NCI-H1436 treated with DMSO at 0.1 percent for 48 hours (cell line): Measurements from ENCODE around the gene SELPLG.
"Not testable (repeated sequence)": the region's sequence is repeated elsewhere in the genome, so short reads cannot be mapped to it uniquely, and the experiment has no call there.

Source experiments
- DNase-seq: peaks from one replicate; lab custom pipeline; 2025; lab: John Stamatoyannopoulos, UW

SELPLG gene

GRCh38 chr12:108589028-108589839 lies 44.5 kb downstream of the SELPLG start:
- DNase-seq, result no peak

GRCh38 chr12:108587826-108588225 lies 45.9 kb downstream of the SELPLG start:
- no peak for DNase-seq

- no peak for DNase-seq
Observed at GRCh38 chr12:108586306-108586705, 47.4 kb downstream of the SELPLG start.

- no peak for DNase-seq
Observed at GRCh38 chr12:108585864-108586263, 47.8 kb downstream of the SELPLG start.

- DNase-seq, result no peak
Observed at GRCh38 chr12:108584456-108585065, 49.1 kb downstream of the SELPLG start.

GRCh38 chr12:108583991-108584390 lies 49.7 kb downstream of the SELPLG start:
- DNase-seq, result no peak

GRCh38 chr12:108582978-108583770 lies 50.5 kb downstream of the SELPLG start:
- DNase-seq, result no peak

GRCh38 chr12:108582509-108582908 lies 51.2 kb downstream of the SELPLG start:
- DNase-seq, result no peak

GRCh38 chr12:108581311-108582227 lies 52.1 kb downstream of the SELPLG start:
- no peak for DNase-seq

- DNase-seq, result no peak
Observed at GRCh38 chr12:108580531-108580930, 53.2 kb downstream of the SELPLG start.

GRCh38 chr12:108578813-108579212 lies 54.9 kb downstream of the SELPLG start:
- DNase-seq, result no peak

GRCh38 chr12:108578264-108578663 lies 55.4 kb downstream of the SELPLG start:
- no peak for DNase-seq

- no peak for DNase-seq
Observed at GRCh38 chr12:108577458-108577857, 56.2 kb downstream of the SELPLG start.

GRCh38 chr12:108576660-108577234 lies 56.9 kb downstream of the SELPLG start:
- DNase-seq, result no peak

- DNase-seq, result no peak
Observed at GRCh38 chr12:108575199-108575912, 58.3 kb downstream of the SELPLG start.

- not testable (repeated sequence) for DNase-seq
Observed at GRCh38 chr12:108574276-108574675, 59.4 kb downstream of the SELPLG start.

GRCh38 chr12:108573317-108573716 lies 60.4 kb downstream of the SELPLG start:
- no peak for DNase-seq

- no peak for DNase-seq
Observed at GRCh38 chr12:108572166-108572790, 61.4 kb downstream of the SELPLG start.
